GM12878 (cell line): ENCODE data around the gene GZMM. TPM values are rescaled to one million over a fixed set of nuclear protein-coding genes. Genes with fewer than 3 reads are reported as not detected.

ENCODE experiments used
- ATAC-seq: fragments of 200-7000 bp; cut with Tn5 transposase; 3 replicates; pipeline ENCODE4 v1.9.1; 2020; ENCODE audit warnings: mild to moderate bottlenecking, moderate library complexity
- BruUV-seq: library from RNA; stranded (reverse); fragments of 400-500 nt; replicated peaks from 2 replicates; lab custom pipeline; 2021; lab: Mats Ljungman, UMichigan
- CTCF ChIA-PET: fragments of 300-600 bp; sonication (Branson Sonifier 250); formaldehyde crosslinking; extraction: SDS; loops from one replicate; lab custom pipeline; 2021; ENCODE audit warnings: inconsistent platforms; lab: Yijun Ruan, JAX
- POLR2A ChIA-PET: fragments of 350-600 bp; formaldehyde crosslinking; extraction: SDS; loops from one replicate; lab custom pipeline; 2021; ENCODE audit warnings: inconsistent platforms; lab: Charles Lee
- RAD21 ChIA-PET: fragments of 300-600 bp; sonication (Branson Sonifier 250); formaldehyde crosslinking; loops from one replicate; lab custom pipeline; 2023; ENCODE audit warnings: antibody characterized with exemption; ENCODE audit not compliant: unreplicated experiment; lab: Charles Lee
- SMC1A ChIA-PET: fragments of 300-600 bp; sonication (Branson Sonifier 250); formaldehyde crosslinking; loops from one replicate; lab custom pipeline; 2023; ENCODE audit not compliant: unreplicated experiment, uncharacterized antibody; lab: Charles Lee
- DNase-seq: peaks from one replicate; pipeline ENCODE4 v3.0.0-alpha.2; 2011; ENCODE audit warnings: low read depth, low spot score
- FAIRE-seq: peaks from 3 replicates; lab custom pipeline; 2011; peaks lifted over from hg19 to GRCh38; lab: Jason Lieb, UNC
- H2AFZ ChIP-seq: 2 replicates; pipeline ENCODE4 v1.6.0; 2011; ENCODE audit warnings: low read depth, low read length, control low read depth; ENCODE audit not compliant: control insufficient read depth
- H3K27ac ChIP-seq: 2 replicates; pipeline ENCODE4 v1.5.1; 2011; ENCODE audit warnings: control low read depth; ENCODE audit not compliant: control insufficient read depth, insufficient read depth
- H3K27me3 ChIP-seq, 2 experiments: replicated peaks in 1 of 2; 2 replicates each; pipeline versions ENCODE4 v1.6.0 to v1.6.1; 2011; ENCODE audit warnings: low read length in 1 of 2; ENCODE audit not compliant: control insufficient read depth in 2 of 2, insufficient read depth in 2 of 2
- H3K36me3 ChIP-seq, 2 experiments: 2 replicates each; pipeline ENCODE4 v1.5.1; 2011; ENCODE audit warnings: low read length in 1 of 2; ENCODE audit not compliant: control insufficient read depth in 2 of 2, insufficient read depth in 2 of 2
- H3K4me1 ChIP-seq: 2 replicates; pipeline ENCODE4 v1.6.1; 2011; ENCODE audit warnings: mild to moderate bottlenecking, low read length, moderate library complexity, mixed read lengths; ENCODE audit not compliant: control insufficient read depth, insufficient read depth
- H3K4me2 ChIP-seq: 2 replicates; pipeline ENCODE4 v1.6.0; 2011; ENCODE audit warnings: control low read depth; ENCODE audit not compliant: control insufficient read depth, insufficient read depth
- H3K4me3 ChIP-seq: fragments of 200-600 bp; sonication (generic); 2 replicates; pipeline ENCODE4 v1.5.1; 2016
- H3K79me2 ChIP-seq: 2 replicates; pipeline ENCODE4 v1.6.0; 2011; ENCODE audit warnings: low read length; ENCODE audit not compliant: control insufficient read depth, insufficient read depth
- H3K9ac ChIP-seq: 2 replicates; pipeline ENCODE4 v1.8.0; 2011; ENCODE audit warnings: low read length, control low read depth, mixed read lengths; ENCODE audit not compliant: control insufficient read depth, insufficient read depth
- H3K9me3 ChIP-seq: replicated peaks from 3 replicates; pipeline ENCODE4 v1.5.1; 2011; ENCODE audit warnings: mild to moderate bottlenecking, low read length; ENCODE audit not compliant: control insufficient read depth, insufficient read depth
- H4K20me1 ChIP-seq: 2 replicates; pipeline ENCODE4 v1.6.0; 2011; ENCODE audit not compliant: control insufficient read depth, insufficient read depth
- BCL11A ChIP-seq: IDR thresholded peaks from 2 replicates; pipeline ENCODE4 v1.6.1; 2011; ENCODE audit warnings: low read depth, low read length
- CBFB ChIP-seq: IDR thresholded peaks from 2 replicates; pipeline ENCODE4 v1.6.1; 2016; ENCODE audit warnings: antibody characterized with exemption, low read depth
- CHD2 ChIP-seq: IDR thresholded peaks from 2 replicates; pipeline ENCODE4 v1.6.1; 2011; ENCODE audit warnings: low read depth, low read length, improper control_type of control experiment, borderline replicate concordance
- E2F8 ChIP-seq: fragments of 450-650 bp; IDR thresholded peaks from 2 replicates; pipeline ENCODE4 v1.6.1; 2018; ENCODE audit warnings: mild to moderate bottlenecking, low read depth, moderate library complexity; ENCODE audit not compliant: partially characterized antibody
- HDAC2 ChIP-seq: fragments of 200-600 bp; sonication (generic); IDR thresholded peaks from 2 replicates; pipeline ENCODE4 v1.6.1; 2017
- IRF3 ChIP-seq: fragments of 450-650 bp; IDR thresholded peaks from 2 replicates; pipeline ENCODE4 v1.6.1; 2014; ENCODE audit warnings: mild to moderate bottlenecking
- IRF4 ChIP-seq: IDR thresholded peaks from 2 replicates; pipeline ENCODE4 v1.6.1; 2011; ENCODE audit warnings: low read depth, low read length
- NFXL1 ChIP-seq: fragments of 450-650 bp; IDR thresholded peaks from 2 replicates; pipeline ENCODE4 v1.6.1; 2017; ENCODE audit warnings: antibody characterized with exemption, mild to moderate bottlenecking, borderline replicate concordance
- RB1 ChIP-seq: fragments of 450-650 bp; formaldehyde crosslinking; IDR thresholded peaks from 2 replicates; pipeline ENCODE4 v1.6.1; 2017; ENCODE audit warnings: mild to moderate bottlenecking, borderline replicate concordance
- RCOR1 ChIP-seq: conservative IDR thresholded peaks from 2 replicates; pipeline ENCODE4 v1.6.1; 2012; ENCODE audit warnings: low read depth, low read length, improper control_type of control experiment
- SPI1 ChIP-seq: IDR thresholded peaks from 2 replicates; pipeline ENCODE4 v1.6.1; 2011; ENCODE audit warnings: low read depth, mild to moderate bottlenecking, low read length, moderate library complexity, borderline replicate concordance; ENCODE audit not compliant: insufficient read depth
- SRF ChIP-seq, 2 experiments: IDR thresholded peaks; 2 replicates each; pipeline ENCODE4 v1.6.1; 2011; ENCODE audit warnings: low read depth in 2 of 2, low read length in 2 of 2, mild to moderate bottlenecking in 1 of 2, moderate library complexity in 1 of 2
- SUPT20H ChIP-seq: IDR thresholded peaks from 2 replicates; pipeline ENCODE4 v1.6.1; 2011; ENCODE audit warnings: low read depth, mild to moderate bottlenecking, low read length, moderate library complexity, borderline replicate concordance; ENCODE audit not compliant: control insufficient read depth
- ZBTB11 ChIP-seq: fragments of 450-650 bp; formaldehyde crosslinking; IDR thresholded peaks from 2 replicates; pipeline ENCODE4 v1.5.0; 2022; ENCODE audit warnings: mild to moderate bottlenecking, missing genetic modification characterization
- WGBS: methylation state at CpG from one replicate; pipeline ENCODE4 v1.1.6; 2016; ENCODE audit warnings: low lambda C conversion rate; ENCODE audit not compliant: insufficient replicate concordance, insufficient coverage; ENCODE audit errors: missing lambda C conversion rate; 5-methylcytosine and 5-hydroxymethylcytosine counted together
- in situ Hi-C: fragments of 300-500 bp; cut with MboI; formaldehyde crosslinking; loops from 9 replicates; pipeline ENCODE4 v1.14.3; 2018; ENCODE audit warnings: mixed read lengths
- intact Hi-C: fragments of 100-400 bp; cut with micrococcal nuclease; formaldehyde crosslinking; loops from one replicate; pipeline ENCODE4 v1.14.2; 2022; ENCODE audit not compliant: unreplicated experiment
- polyA plus RNA-seq, 11 experiments: library from polyadenylated mRNA; depleted of rRNA in 4 of 11; unstranded in 6 of 11; stranded (reverse) in 5 of 11; fragments of >200 nt; fragmentation: Nextera tagmentation in 4 of 11; fragmentation: Illumina TruSeq in 1 of 11; extraction: Ambion mirVana in 4 of 11; extraction: Trizol in 1 of 11; gene quantifications; 1 replicate in 1 of 11; 2 replicates in 10 of 11; pipeline versions ENCODE4 v1.2.1 to v1.2.3, GENCODE V29; 2011 to 2016; ENCODE audit warnings: inconsistent platforms in 2 of 11, missing spikeins in 2 of 11, low read depth in 1 of 11
- total RNA-seq, 4 experiments: library from RNA; depleted of rRNA in 3 of 4; stranded (reverse); fragments of >200 nt in 3 of 4; fragmentation: Illumina TruSeq in 1 of 4; extraction: Trizol in 1 of 4; gene quantifications; 2 replicates each; pipeline versions ENCODE4 v1.2.1 to v1.2.3, GENCODE V29; 2013 to 2021

GZMM gene
- total and polyA plus RNA-seq, 10 of the 15 experiments (the other 5 are each of a cell fraction or from before 2014, with no cell fraction given) = 0.09 to 0.48 (median 0.23) TPM; not detected in 7

- Histone ChIP-seq H3K4me2 (no peak within 1 kb of the TSS), H3K4me1 (no peaks in the 10 kb centered on the region), H3K27ac (no peak within 1 kb of the TSS), H3K9ac (no peak within 1 kb of the TSS), H3K9me3 (no peaks in the 10 kb centered on the region; the same call in 2 of the 3 replicates), H2AFZ (no peak within 1 kb of the TSS), H4K20me1 (no peaks in the 10 kb centered on the region), H3K4me3 (no peak within 1 kb of the TSS), H3K36me3 (no peaks in the 10 kb centered on the region), H3K27me3 (no peaks in the 10 kb centered on the region; a peak in 1 of 4 replicates), H3K79me2 (no peaks in the 10 kb centered on the region)
- in situ Hi-C loops (no loop called here), intact Hi-C loops (no loop called here)
- ChIA-PET SMC1A (interaction anchor here (0.6 kb wide), 1 partner anchor 14 kb away, joined by 3 read pairs; no protein-coding TSS in a partner anchor), CTCF (interaction anchor here (1.3 to 2.8 kb wide), 2 partner anchors 9 to 10 kb away, joined by 4 to 12 read pairs; no protein-coding TSS in a partner anchor), POLR2A (no interaction called here), RAD21 (no interaction called here)
- TF ChIP-seq HDAC2 (no peak), RB1 (no peak), E2F8 (no peak), CHD2 (no peak), SRF (IDR thresholded peaks at IDR 0.05; ENCODE audit: low read depth in 2 of 2, low read length in 2 of 2) (no peak), SUPT20H (no peak), BCL11A (no peak), NFXL1 (no peak), IRF4 (no peak), SPI1 (no peak), ZBTB11 (CRISPR knock-in tag) (no peak), IRF3 (no peak), RCOR1 (no peak), CBFB (no peak)
- FAIRE-seq (no peak), ATAC-seq (no peak), DNase-seq (no peak)
- 15% methylated on average over 24 of the region's 33 CpGs for WGBS
- BruUV-seq = no TSS peak
Measured at GRCh38 chr19:496112-496665, 47.7 kb upstream of the GZMM start, which contains the start of gene MADCAM1. MADCAM1 (plus strand) TSS chr19:496486; CDS start chr19:496500, 14 bp downstream.
